GM23248 (cell line): Measurements from ENCODE around the gene HSPG2.

ENCODE experiments used
- EZH2 ChIP-seq: fragments of 200-600 bp; sonication (generic); IDR thresholded peaks from 2 replicates; pipeline ENCODE4 v1.6.1; 2018; ENCODE audit warnings: antibody characterized with exemption, mild to moderate bottlenecking; ENCODE audit not compliant: insufficient read depth, poor library complexity, severe bottlenecking
- EZH2phosphoT487 ChIP-seq: fragments of 200-600 bp; sonication (generic); IDR thresholded peaks from 2 replicates; pipeline ENCODE4 v1.6.1; 2018; ENCODE audit warnings: antibody characterized with exemption, moderate library complexity, mild to moderate bottlenecking, low read depth; ENCODE audit not compliant: insufficient read depth

DNA sequence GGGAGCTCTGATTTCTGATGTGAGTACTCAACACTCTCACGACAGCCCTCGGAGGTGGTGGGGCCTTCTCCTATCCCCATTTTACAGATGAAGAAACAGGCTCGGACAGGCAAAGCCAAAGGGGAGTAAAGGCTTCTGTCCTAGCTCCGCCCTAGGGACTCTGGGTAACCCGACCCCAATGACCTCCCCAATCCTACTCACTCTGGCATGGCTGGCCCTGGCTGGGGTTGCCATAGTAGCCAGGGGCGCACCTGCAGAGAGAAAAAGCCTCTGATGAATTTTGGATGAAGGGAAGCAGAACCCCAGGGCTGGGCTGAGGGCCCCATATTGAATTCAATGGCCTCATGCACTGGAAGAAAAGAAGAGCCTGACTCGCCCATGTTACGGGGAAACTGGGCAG, 63.9 kb downstream of the HSPG2 start:
- TF ChIP-seq EZH2 (no peak), EZH2phosphoT487 (no peak)
